Smooth muscle cell of the pulmonary artery (primary cell): ENCODE measurements around the gene DIAPH3. TPM values are rescaled to one million over a fixed set of nuclear protein-coding genes. Genes with fewer than 3 reads are reported as not detected.

ENCODE experiments used
- total RNA-seq: library from RNA; depleted of rRNA; stranded (reverse); fragments of >200 nt; gene quantifications from 2 replicates; pipeline ENCODE4 v1.2.3, GENCODE V29; 2014

Gene DIAPH3, protein sequence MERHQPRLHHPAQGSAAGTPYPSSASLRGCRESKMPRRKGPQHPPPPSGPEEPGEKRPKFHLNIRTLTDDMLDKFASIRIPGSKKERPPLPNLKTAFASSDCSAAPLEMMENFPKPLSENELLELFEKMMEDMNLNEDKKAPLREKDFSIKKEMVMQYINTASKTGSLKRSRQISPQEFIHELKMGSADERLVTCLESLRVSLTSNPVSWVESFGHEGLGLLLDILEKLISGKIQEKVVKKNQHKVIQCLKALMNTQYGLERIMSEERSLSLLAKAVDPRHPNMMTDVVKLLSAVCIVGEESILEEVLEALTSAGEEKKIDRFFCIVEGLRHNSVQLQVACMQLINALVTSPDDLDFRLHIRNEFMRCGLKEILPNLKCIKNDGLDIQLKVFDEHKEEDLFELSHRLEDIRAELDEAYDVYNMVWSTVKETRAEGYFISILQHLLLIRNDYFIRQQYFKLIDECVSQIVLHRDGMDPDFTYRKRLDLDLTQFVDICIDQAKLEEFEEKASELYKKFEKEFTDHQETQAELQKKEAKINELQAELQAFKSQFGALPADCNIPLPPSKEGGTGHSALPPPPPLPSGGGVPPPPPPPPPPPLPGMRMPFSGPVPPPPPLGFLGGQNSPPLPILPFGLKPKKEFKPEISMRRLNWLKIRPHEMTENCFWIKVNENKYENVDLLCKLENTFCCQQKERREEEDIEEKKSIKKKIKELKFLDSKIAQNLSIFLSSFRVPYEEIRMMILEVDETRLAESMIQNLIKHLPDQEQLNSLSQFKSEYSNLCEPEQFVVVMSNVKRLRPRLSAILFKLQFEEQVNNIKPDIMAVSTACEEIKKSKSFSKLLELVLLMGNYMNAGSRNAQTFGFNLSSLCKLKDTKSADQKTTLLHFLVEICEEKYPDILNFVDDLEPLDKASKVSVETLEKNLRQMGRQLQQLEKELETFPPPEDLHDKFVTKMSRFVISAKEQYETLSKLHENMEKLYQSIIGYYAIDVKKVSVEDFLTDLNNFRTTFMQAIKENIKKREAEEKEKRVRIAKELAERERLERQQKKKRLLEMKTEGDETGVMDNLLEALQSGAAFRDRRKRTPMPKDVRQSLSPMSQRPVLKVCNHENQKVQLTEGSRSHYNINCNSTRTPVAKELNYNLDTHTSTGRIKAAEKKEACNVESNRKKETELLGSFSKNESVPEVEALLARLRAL
- total RNA-seq: 4.7 and 9.9 TPM in 2 replicates

DNA sequence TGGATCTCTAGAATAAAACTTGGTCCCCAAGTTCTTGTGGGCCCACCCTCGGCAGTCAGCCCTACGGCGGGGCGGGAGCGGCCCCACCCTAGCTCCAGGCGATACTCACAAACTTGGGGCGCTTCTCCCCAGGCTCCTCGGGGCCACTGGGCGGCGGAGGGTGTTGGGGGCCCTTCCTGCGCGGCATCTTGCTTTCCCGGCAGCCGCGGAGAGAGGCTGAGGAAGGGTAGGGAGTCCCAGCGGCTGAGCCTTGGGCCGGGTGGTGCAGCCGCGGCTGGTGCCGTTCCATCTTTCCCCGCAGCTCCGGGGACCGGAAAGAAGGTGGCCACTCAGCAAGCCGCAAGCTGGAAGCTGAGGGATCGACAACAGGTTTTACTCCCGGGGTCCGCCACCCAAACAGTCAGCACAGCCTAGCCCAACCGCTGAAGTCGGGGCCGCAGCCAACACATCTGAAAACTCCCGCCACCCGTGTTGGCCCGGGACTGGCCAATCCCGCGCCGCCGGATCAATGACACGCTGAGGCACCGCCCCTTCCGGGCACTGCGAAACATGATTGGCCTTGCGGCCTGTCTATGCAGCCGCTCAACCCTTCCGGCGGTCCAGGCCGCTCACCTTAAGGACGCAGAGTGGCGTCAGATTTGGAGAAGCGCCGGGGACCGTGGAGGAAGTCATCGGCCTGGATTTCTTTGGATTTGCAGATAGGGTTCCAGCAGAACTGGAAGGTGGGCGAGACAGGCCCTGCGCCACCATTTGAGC lies at the start of gene DIAPH3:
DIAPH3 (minus strand) TSS at position 451 of the 756 bp plus-strand sequence; CDS start at position 289, 162 bp downstream.

Other genes starting within 250 kb of the DIAPH3 start
- 14.3 and 17.3 TPM in 2 replicates for gene TDRD3, start 233.3 kb upstream of the DIAPH3 start, total RNA-seq